ENCODE results near the gene ZNFX1. TPM values are rescaled to one million over a fixed set of nuclear protein-coding genes. Genes with fewer than 3 reads are reported as not detected.
"Not testable (repeated sequence)": the region's sequence is repeated elsewhere in the genome, so short reads cannot be mapped to it uniquely, and the experiment has no call there.

The ZNFX1 gene
- total RNA-seq, 5 donors from 2014 or later (not counting 1 experiment from before 2014, with no cell fraction given), result 53.8 to 72.2 (median 64.7) TPM

GRCh38 chr20:49297605-49298530 is 20.0 kb upstream of the ZNFX1 start:
- Mint-ChIP-seq H3K9me3 (peaks cover 5 to 12% (median 9%) of the 10 kb centered on the region in 3 donors), H3K4me3 (no peak overlapping the region), H3K27me3 (no peaks in the 10 kb centered on the region), H3K36me3 (peaks cover 23% of the 10 kb centered on the region), H3K4me1 (peaks cover 12 to 14% (median 14%) of the 10 kb centered on the region in 3 donors), H3K27ac (peak overlapping the region; percentile 80 to 85)
- H3K4me1 ChIP-seq (ENCODE audit: control insufficient read depth in 1 of 2, extremely low read depth in 1 of 2, insufficient read depth in 2 of 2, low read length in 2 of 2), result peaks cover 0 to 10% of the 10 kb centered on the region in 2 experiments
- H3K36me3 ChIP-seq (ENCODE audit: control insufficient read depth in 2 of 2, extremely low read depth in 1 of 2, insufficient read depth in 1 of 2, low read length in 1 of 2), result no peaks in the 10 kb centered on the region
- DNase-seq (peak in 3 of 35 experiments; percentile 16 to 43 (median 26)), ATAC-seq (replicated peaks in 1 of 4) (peak; percentile 53 to 89 (median 64))
- ChIA-PET CTCF (interaction anchor here (0.6 kb wide), 2 partner anchors 562 to 678 kb away, joined by 4 read pairs; no protein-coding TSS in a partner anchor), POLR2A (interaction anchor here (0.6 kb wide), 2 partner anchors 38 to 817 kb away, joined by 3 read pairs; no protein-coding TSS in a partner anchor)
- H3K27ac ChIP-seq (ENCODE audit: low read length), result peak overlapping the region; percentile 32
- no peaks in the 10 kb centered on the region for H3K9me3 ChIP-seq
- no peak overlapping the region for H3K4me3 ChIP-seq (ENCODE audit: control insufficient read depth in 1 of 2, extremely low read depth in 1 of 2, low read length in 1 of 2)
- 60% methylated on average over 1 of the region's 6 CpGs for WGBS (ENCODE audit: insufficient coverage)
- no peaks in the 10 kb centered on the region for H3K27me3 ChIP-seq (replicated peaks in 1 of 2; ENCODE audit: control insufficient read depth in 2 of 2, extremely low read depth in 1 of 2, insufficient read depth in 2 of 2, low read length in 1 of 2)

GRCh38 chr20:49294002-49294654 is 16.3 kb upstream of the ZNFX1 start:
- H3K4me3 ChIP-seq (ENCODE audit: control insufficient read depth in 1 of 2, extremely low read depth in 1 of 2, low read length in 1 of 2); H3K4me3 Mint-ChIP-seq; ATAC-seq (replicated peaks in 1 of 4); CTCF ChIA-PET; H3K27me3 ChIP-seq (replicated peaks in 1 of 2; ENCODE audit: control insufficient read depth in 2 of 2, extremely low read depth in 1 of 2, insufficient read depth in 2 of 2, low read length in 1 of 2); H3K9me3 ChIP-seq; DNase-seq; POLR2A ChIA-PET; H3K27ac Mint-ChIP-seq; H3K27me3 Mint-ChIP-seq; H3K27ac ChIP-seq (ENCODE audit: low read length): not testable (repeated sequence)
- Mint-ChIP-seq H3K9me3 (peaks cover 9 to 14% (median 12%) of the 10 kb centered on the region in 3 donors), H3K36me3 (peaks cover 55% of the 10 kb centered on the region), H3K4me1 (peaks cover 10 to 19% (median 12%) of the 10 kb centered on the region in 3 donors)
- H3K36me3 ChIP-seq (ENCODE audit: control insufficient read depth in 2 of 2, extremely low read depth in 1 of 2, insufficient read depth in 1 of 2, low read length in 1 of 2), result peaks cover 4 to 25% of the 10 kb centered on the region in 2 donors
- H3K4me1 ChIP-seq (ENCODE audit: control insufficient read depth in 1 of 2, extremely low read depth in 1 of 2, insufficient read depth in 2 of 2, low read length in 2 of 2), result peaks cover 0 to 10% of the 10 kb centered on the region in 2 experiments
- 99% methylated on average over 7 of the region's 16 CpGs for WGBS (ENCODE audit: insufficient coverage)

DNA sequence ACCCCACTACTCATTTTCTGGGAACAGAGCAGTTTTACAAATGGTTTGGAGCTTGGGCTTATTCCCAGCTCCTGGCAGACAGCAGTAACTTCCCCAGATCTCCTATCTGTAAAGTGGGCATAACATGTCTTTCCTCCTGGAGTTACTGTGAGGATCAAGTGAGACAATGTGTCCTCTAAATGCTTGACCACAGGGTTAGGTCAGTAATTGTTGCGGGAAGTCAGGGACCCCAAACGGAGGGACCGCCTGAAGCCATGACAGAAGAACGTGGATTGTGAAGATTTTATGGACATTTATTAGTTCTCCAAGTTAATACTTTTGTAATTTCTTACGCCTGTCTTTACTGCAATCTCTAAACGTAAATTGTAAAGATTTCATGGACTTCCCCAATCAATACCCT is 15.3 kb upstream of the ZNFX1 start:
- DNase-seq (no peak), ATAC-seq (replicated peaks in 1 of 4) (no peak)
- Mint-ChIP-seq H3K4me3 (no peak overlapping the region), H3K27ac (no peak overlapping the region), H3K27me3 (no peaks in the 10 kb centered on the region), H3K9me3 (peaks cover 9 to 14% (median 12%) of the 10 kb centered on the region in 3 donors), H3K36me3 (peaks cover 65% of the 10 kb centered on the region), H3K4me1 (peaks cover 8 to 20% (median 10%) of the 10 kb centered on the region in 3 donors)
- H3K4me1 ChIP-seq (ENCODE audit: control insufficient read depth in 1 of 2, extremely low read depth in 1 of 2, insufficient read depth in 2 of 2, low read length in 2 of 2), result peaks cover 0 to 10% of the 10 kb centered on the region in 2 experiments
- H3K27me3 ChIP-seq (replicated peaks in 1 of 2; ENCODE audit: control insufficient read depth in 2 of 2, extremely low read depth in 1 of 2, insufficient read depth in 2 of 2, low read length in 1 of 2), result no peaks in the 10 kb centered on the region
- POLR2A ChIA-PET, result interaction anchor here in 1 of 2 donors (1.1 kb wide), 1 partner anchor 11 kb away, joined by 3 read pairs; no protein-coding TSS in a partner anchor
- H3K27ac ChIP-seq (ENCODE audit: low read length), result no peak overlapping the region
- WGBS (ENCODE audit: insufficient coverage), result no CpG with 5 or more reads among the region's 6 CpGs
- no peak overlapping the region for H3K4me3 ChIP-seq (ENCODE audit: control insufficient read depth in 1 of 2, extremely low read depth in 1 of 2, low read length in 1 of 2)
- CTCF ChIA-PET, result no interaction called here
- H3K9me3 ChIP-seq, result peaks cover 2% of the 10 kb centered on the region
- H3K36me3 ChIP-seq (ENCODE audit: control insufficient read depth in 2 of 2, extremely low read depth in 1 of 2, insufficient read depth in 1 of 2, low read length in 1 of 2), result peaks cover 14 to 35% of the 10 kb centered on the region in 2 donors

- Mint-ChIP-seq H3K27me3 (no peaks in the 10 kb centered on the region), H3K4me1 (peaks cover 3 to 12% (median 7%) of the 10 kb centered on the region in 3 donors), H3K4me3 (no peak overlapping the region), H3K9me3 (peaks cover 19 to 20% (median 19%) of the 10 kb centered on the region in 3 donors), H3K27ac (no peak overlapping the region), H3K36me3 (peaks cover 71% of the 10 kb centered on the region)
- DNase-seq, result no peak
- H3K36me3 ChIP-seq (ENCODE audit: control insufficient read depth in 2 of 2, extremely low read depth in 1 of 2, insufficient read depth in 1 of 2, low read length in 1 of 2), result peaks cover 16 to 46% of the 10 kb centered on the region in 2 donors
- no peaks in the 10 kb centered on the region for H3K27me3 ChIP-seq (replicated peaks in 1 of 2; ENCODE audit: control insufficient read depth in 2 of 2, extremely low read depth in 1 of 2, insufficient read depth in 2 of 2, low read length in 1 of 2)
- no peak overlapping the region for H3K4me3 ChIP-seq (ENCODE audit: control insufficient read depth in 1 of 2, extremely low read depth in 1 of 2, low read length in 1 of 2)
- H3K4me1 ChIP-seq (ENCODE audit: control insufficient read depth in 1 of 2, extremely low read depth in 1 of 2, insufficient read depth in 2 of 2, low read length in 2 of 2), result peaks cover 0 to under 1% of the 10 kb centered on the region in 2 experiments
- ATAC-seq (replicated peaks in 1 of 4), result peak in 1 of 4 experiments; percentile 7
- H3K27ac ChIP-seq (ENCODE audit: low read length), result no peak overlapping the region
- ChIA-PET POLR2A (interaction anchor here (1.1 kb wide), 2 partner anchors 11 to 12 kb away, joined by 3 read pairs; no protein-coding TSS in a partner anchor), CTCF (interaction anchor here (0.5 to 0.9 kb wide), 3 partner anchors 21 to 674 kb away, joined by 3 read pairs; no protein-coding TSS in a partner anchor)
- peaks cover 8% of the 10 kb centered on the region for H3K9me3 ChIP-seq
- 50% methylated on average over 2 of the region's 3 CpGs for WGBS (ENCODE audit: insufficient coverage)
These were observed 14.2 kb upstream of the ZNFX1 start for GRCh38 chr20:49292010-49292409.

DNA sequence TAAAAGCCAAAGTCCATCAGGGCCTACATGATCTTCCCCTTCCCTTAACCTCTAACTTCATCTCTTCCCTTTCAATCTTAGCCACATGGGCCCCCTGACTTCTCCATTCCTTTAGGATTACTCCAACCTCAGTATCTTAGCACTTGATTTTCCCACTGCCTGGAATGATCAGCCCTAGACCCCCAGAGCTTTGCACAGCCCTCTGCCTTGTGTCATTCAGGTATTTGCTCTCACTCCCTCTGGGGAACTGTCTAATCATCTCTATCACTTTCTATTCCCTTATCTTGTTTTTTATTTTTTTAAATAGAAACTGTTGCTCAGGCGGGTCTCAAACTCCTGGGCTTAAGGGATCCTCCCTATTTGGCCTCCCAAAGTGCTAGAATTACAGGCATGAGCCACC is 13.3 kb upstream of the ZNFX1 start:
- no peak overlapping the region for H3K4me3 Mint-ChIP-seq
- H3K27me3 Mint-ChIP-seq, result no peaks in the 10 kb centered on the region
- Histone ChIP-seq H3K4me1 (ENCODE audit: control insufficient read depth in 1 of 2, extremely low read depth in 1 of 2, insufficient read depth in 2 of 2, low read length in 2 of 2) (no peaks in the 10 kb centered on the region), H3K27me3 (replicated peaks in 1 of 2; ENCODE audit: control insufficient read depth in 2 of 2, extremely low read depth in 1 of 2, insufficient read depth in 2 of 2, low read length in 1 of 2) (no peaks in the 10 kb centered on the region), H3K27ac (ENCODE audit: low read length) (no peak overlapping the region), H3K9me3 (peaks cover 8% of the 10 kb centered on the region), H3K4me3 (ENCODE audit: control insufficient read depth in 1 of 2, extremely low read depth in 1 of 2, low read length in 1 of 2) (no peak overlapping the region), H3K36me3 (ENCODE audit: control insufficient read depth in 2 of 2, extremely low read depth in 1 of 2, insufficient read depth in 1 of 2, low read length in 1 of 2) (peaks cover 16 to 54% of the 10 kb centered on the region in 2 donors)
- H3K4me1 Mint-ChIP-seq, result peaks cover 3 to 12% (median 7%) of the 10 kb centered on the region in 3 donors
- peak in 1 of 4 experiments; percentile 11 for ATAC-seq (replicated peaks in 1 of 4)
- H3K9me3 Mint-ChIP-seq, result peaks cover 21 to 27% (median 27%) of the 10 kb centered on the region in 3 donors
- no peak for DNase-seq
- POLR2A ChIA-PET, result interaction anchor here in 1 of 2 donors (1.1 kb wide), 1 partner anchor 11 kb away, joined by 3 read pairs; no protein-coding TSS in a partner anchor
- no CpG with 5 or more reads among the region's 1 CpG for WGBS (ENCODE audit: insufficient coverage)
- H3K36me3 Mint-ChIP-seq, result peaks cover 79% of the 10 kb centered on the region
- peak overlapping the region; percentile 31 to 33 for H3K27ac Mint-ChIP-seq
- CTCF ChIA-PET, result interaction anchor here in 1 of 2 donors (0.6 to 0.9 kb wide), 2 partner anchors 75 to 674 kb away, joined by 3 read pairs; no protein-coding TSS in a partner anchor

Data from T-cell (primary cell).